Endodermal cell (in vitro differentiated cells): ENCODE results near the gene MYL12B. TPM values are rescaled to one million over a fixed set of nuclear protein-coding genes. Genes with fewer than 3 reads are reported as not detected.
"Not testable (repeated sequence)": the region's sequence is repeated elsewhere in the genome, so short reads cannot be mapped to it uniquely, and the experiment has no call there.

Experiments
- DNase-seq: peaks from one replicate; pipeline ENCODE4 v3.0.0-alpha.2; 2017
- H3K27ac ChIP-seq: 2 replicates; pipeline ENCODE4 v1.5.1; 2013; ENCODE audit warnings: mild to moderate bottlenecking, low read depth, low read length, moderate library complexity
- H3K27me3 ChIP-seq: 2 replicates; pipeline ENCODE4 v1.6.1; 2013; ENCODE audit warnings: mild to moderate bottlenecking, low read length, moderate library complexity; ENCODE audit not compliant: insufficient read depth, control insufficient read depth, poor library complexity, severe bottlenecking
- H3K36me3 ChIP-seq: 2 replicates; pipeline ENCODE4 v1.7.0; 2013; ENCODE audit warnings: mild to moderate bottlenecking, low read length, moderate library complexity; ENCODE audit not compliant: control insufficient read depth, insufficient read depth
- H3K4me1 ChIP-seq: one replicate; pipeline ENCODE4 v1.7.0; 2013; ENCODE audit warnings: low read length; ENCODE audit not compliant: control insufficient read depth, insufficient read depth
- H3K4me3 ChIP-seq: 2 replicates; pipeline ENCODE4 v1.5.1; 2013; ENCODE audit warnings: mild to moderate bottlenecking, low read length, moderate library complexity
- H3K9ac ChIP-seq: 2 replicates; pipeline ENCODE4 v1.6.1; 2013; ENCODE audit warnings: mild to moderate bottlenecking, low read length, moderate library complexity; ENCODE audit not compliant: poor library complexity, severe bottlenecking; ENCODE audit errors: extremely low read depth
- H3K9me3 ChIP-seq: 2 replicates; pipeline ENCODE4 v1.6.1; 2013; ENCODE audit warnings: mild to moderate bottlenecking, low read length, moderate library complexity; ENCODE audit not compliant: control insufficient read depth
- H3K27ac Mint-ChIP-seq: 2 replicates; pipeline ENCODE4 v1.8.0; 2020; ENCODE audit warnings: mixed read lengths
- H3K27me3 Mint-ChIP-seq: 2 replicates; pipeline ENCODE4 v1.8.0; 2021; ENCODE audit warnings: mild to moderate bottlenecking, mixed read lengths; ENCODE audit not compliant: insufficient read depth
- H3K36me3 Mint-ChIP-seq: 2 replicates; pipeline ENCODE4 v1.8.0; 2020; ENCODE audit warnings: low read depth, mixed read lengths
- H3K4me1 Mint-ChIP-seq: 2 replicates; pipeline ENCODE4 v1.8.0; 2020; ENCODE audit warnings: mixed read lengths
- H3K4me3 Mint-ChIP-seq: 2 replicates; pipeline ENCODE4 v1.8.0; 2020; ENCODE audit warnings: mild to moderate bottlenecking, moderate library complexity, mixed read lengths
- H3K9me3 Mint-ChIP-seq: 2 replicates; pipeline ENCODE4 v1.8.0; 2020; ENCODE audit warnings: mild to moderate bottlenecking, mixed read lengths
- CTCF ChIP-seq: fragments of 200-600 bp; sonication (generic); conservative IDR thresholded peaks from 2 replicates; pipeline ENCODE4 v1.5.0; 2021; ENCODE audit warnings: antibody characterized with exemption, mild to moderate bottlenecking
- WGBS, 2 experiments: methylation state at CpG; one replicate each; pipeline versions ENCODE4 v1.1.5 to v1.1.7; 2013; ENCODE audit warnings: missing lambda C conversion rate in 2 of 2, mixed read lengths in 1 of 2; ENCODE audit not compliant: insufficient coverage in 1 of 2, insufficient read length in 1 of 2; 5-methylcytosine and 5-hydroxymethylcytosine counted together
- total RNA-seq, 2 donors: library from RNA; stranded (reverse); fragmentation: NEBNext Ultra II Directional in 1 of 2; extraction: Animal tissue kit (Norgen Biotek cat#: 25700) in 1 of 2; gene quantifications; 2 replicates in 1 of 2; 3 replicates in 1 of 2; pipeline ENCODE4 v1.2.1, GENCODE V29; 2021

MYL12B gene
- total RNA-seq, 2 donors from 2014 or later = 190 to 198 TPM

- no peaks in the 10 kb centered on the region for H3K36me3 Mint-ChIP-seq
- no peaks in the 10 kb centered on the region for H3K27me3 ChIP-seq
- no peak overlapping the region for H3K27ac ChIP-seq
- no peak overlapping the region for H3K4me3 Mint-ChIP-seq
- H3K27me3 Mint-ChIP-seq = peaks cover 1% of the 10 kb centered on the region
- no peak overlapping the region for H3K4me3 ChIP-seq
- H3K4me1 ChIP-seq = no peaks in the 10 kb centered on the region
- no peak overlapping the region for H3K27ac Mint-ChIP-seq
- H3K36me3 ChIP-seq = no peaks in the 10 kb centered on the region
- H3K9ac ChIP-seq = no peak overlapping the region
- WGBS, 2 experiments = 82 to 86% methylated on average over 3 of the region's 3 CpGs
- H3K4me1 Mint-ChIP-seq = peaks cover 9% of the 10 kb centered on the region
- DNase-seq = no peak
- H3K9me3 Mint-ChIP-seq = peaks cover 2% of the 10 kb centered on the region
- no peaks in the 10 kb centered on the region for H3K9me3 ChIP-seq
- TF ChIP-seq CTCF = no peak
Measured at GRCh38 chr18:3306391-3306790, 44.5 kb downstream of the MYL12B start.

GRCh38 chr18:3313685-3314084, 51.8 kb downstream of the MYL12B start:
- TF ChIP-seq CTCF = no peak
- Mint-ChIP-seq H3K27ac (no peak overlapping the region), H3K4me3 (no peak overlapping the region), H3K9me3 (peaks cover 16% of the 10 kb centered on the region), H3K4me1 (no peaks in the 10 kb centered on the region), H3K27me3 (peaks cover 3% of the 10 kb centered on the region), H3K36me3 (no peaks in the 10 kb centered on the region)
- H3K4me3 ChIP-seq = no peak overlapping the region
- H3K36me3 ChIP-seq = no peaks in the 10 kb centered on the region
- WGBS, 2 experiments = 61 to 66% methylated on average over 4 of the region's 4 CpGs
- H3K9ac ChIP-seq = no peak overlapping the region
- H3K27me3 ChIP-seq = no peaks in the 10 kb centered on the region
- no peak for DNase-seq
- H3K27ac ChIP-seq = no peak overlapping the region
- H3K9me3 ChIP-seq = peaks cover 7% of the 10 kb centered on the region
- H3K4me1 ChIP-seq = no peaks in the 10 kb centered on the region

GRCh38 chr18:3315344-3315743, 53.4 kb downstream of the MYL12B start:
- not testable (repeated sequence) for H3K4me1 Mint-ChIP-seq, H3K27me3 ChIP-seq, DNase-seq, H3K27me3 Mint-ChIP-seq, H3K36me3 Mint-ChIP-seq, H3K9me3 ChIP-seq, H3K9ac ChIP-seq, H3K27ac ChIP-seq, H3K27ac Mint-ChIP-seq, H3K4me3 ChIP-seq, H3K4me1 ChIP-seq, H3K4me3 Mint-ChIP-seq, H3K36me3 ChIP-seq
- 100% methylated on average over 1 of the region's 1 CpG; no CpG with 5 or more reads in 1 of the 2 experiments for WGBS, 2 experiments
- peaks cover 16% of the 10 kb centered on the region for H3K9me3 Mint-ChIP-seq

- no peak overlapping the region for H3K4me3 ChIP-seq
- no peaks in the 10 kb centered on the region for H3K27me3 ChIP-seq
- no peaks in the 10 kb centered on the region for H3K36me3 ChIP-seq
- DNase-seq = no peak
- Mint-ChIP-seq H3K27me3 (peaks cover 3% of the 10 kb centered on the region), H3K9me3 (peaks cover 16% of the 10 kb centered on the region), H3K4me1 (peaks cover 3% of the 10 kb centered on the region), H3K36me3 (no peaks in the 10 kb centered on the region), H3K27ac (no peak overlapping the region), H3K4me3 (no peak overlapping the region)
- no peak for TF ChIP-seq CTCF
- H3K27ac ChIP-seq = no peak overlapping the region
- H3K9ac ChIP-seq = no peak overlapping the region
- WGBS, 2 experiments = 86 to 93% methylated on average over 2 to 5 of the region's 5 CpGs
- no peaks in the 10 kb centered on the region for H3K4me1 ChIP-seq
- peaks cover 7% of the 10 kb centered on the region for H3K9me3 ChIP-seq
Measured at GRCh38 chr18:3319399-3319798, 57.5 kb downstream of the MYL12B start.
